Neural progenitor cell (in vitro differentiated cells): ENCODE measurements around the gene SRRM4. TPM values are rescaled to one million over a fixed set of nuclear protein-coding genes. Genes with fewer than 3 reads are reported as not detected.
A peak's percentile ranks its signal among the peaks of the same experiment; 100 is the strongest.
"Not testable (repeated sequence)": the region's sequence is repeated elsewhere in the genome, so short reads cannot be mapped to it uniquely, and the experiment has no call there.

ENCODE experiments used
- DNase-seq: peaks from one replicate; pipeline ENCODE4 v3.0.0-alpha.2; 2016; ENCODE audit warnings: low spot score
- H2AFZ ChIP-seq: fragments of 200-600 bp; sonication (generic); replicated peaks from 2 replicates; pipeline ENCODE4 v1.6.1; 2016; ENCODE audit warnings: antibody characterized with exemption
- H3F3A ChIP-seq: fragments of 200-600 bp; sonication (generic); 2 replicates; pipeline ENCODE4 v1.6.1; 2016; ENCODE audit warnings: antibody characterized with exemption, low read depth
- H3K27ac ChIP-seq: fragments of 200-600 bp; sonication (generic); 2 replicates; pipeline ENCODE4 v1.5.1; 2016; ENCODE audit warnings: mild to moderate bottlenecking
- H3K27me3 ChIP-seq: fragments of 200-600 bp; sonication (generic); 2 replicates; pipeline ENCODE4 v1.6.1; 2016; ENCODE audit warnings: mild to moderate bottlenecking, moderate library complexity
- H3K36me3 ChIP-seq: fragments of 200-600 bp; sonication (generic); 2 replicates; pipeline ENCODE4 v1.5.1; 2016
- H3K4me1 ChIP-seq: fragments of 200-600 bp; sonication (generic); 2 replicates; pipeline ENCODE4 v1.6.1; 2016; ENCODE audit warnings: mixed run types
- H3K4me2 ChIP-seq: fragments of 200-600 bp; sonication (generic); 2 replicates; pipeline ENCODE4 v1.6.1; 2016
- H3K4me3 ChIP-seq: fragments of 200-600 bp; sonication (generic); 2 replicates; pipeline ENCODE4 v1.5.1; 2016
- H3K79me2 ChIP-seq: fragments of 200-600 bp; sonication (generic); 2 replicates; pipeline ENCODE4 v1.6.1; 2016; ENCODE audit warnings: low read depth
- H3K9ac ChIP-seq: fragments of 200-600 bp; sonication (generic); 2 replicates; pipeline ENCODE4 v1.6.1; 2016
- H3K9me3 ChIP-seq: fragments of 200-600 bp; sonication (generic); 2 replicates; pipeline ENCODE4 v1.5.1; 2016; ENCODE audit warnings: low read depth
- H4K20me1 ChIP-seq: fragments of 200-600 bp; sonication (generic); 2 replicates; pipeline ENCODE4 v1.6.1; 2016; ENCODE audit warnings: low read depth
- H3K27ac Mint-ChIP-seq: 3 replicates; pipeline ENCODE4 v1.8.0; 2021; ENCODE audit warnings: mixed read lengths
- H3K27me3 Mint-ChIP-seq: 2 replicates; pipeline ENCODE4 v1.8.0; 2022; ENCODE audit warnings: low read depth, mild to moderate bottlenecking, inconsistent platforms, moderate library complexity, mixed read lengths; ENCODE audit not compliant: insufficient read depth
- H3K36me3 Mint-ChIP-seq: 3 replicates; pipeline ENCODE4 v1.8.0; 2021; ENCODE audit warnings: mixed read lengths
- H3K4me1 Mint-ChIP-seq: 3 replicates; pipeline ENCODE4 v1.8.0; 2021; ENCODE audit warnings: mixed read lengths
- H3K4me3 Mint-ChIP-seq: 3 replicates; pipeline ENCODE4 v1.8.0; 2021; ENCODE audit warnings: mild to moderate bottlenecking, moderate library complexity, mixed read lengths
- H3K9me3 Mint-ChIP-seq: 3 replicates; pipeline ENCODE4 v1.8.0; 2020; ENCODE audit warnings: mixed read lengths
- CTCF ChIP-seq: fragments of 200-600 bp; sonication (generic); IDR thresholded peaks from 2 replicates; pipeline ENCODE4 v1.5.1; 2017; ENCODE audit warnings: antibody characterized with exemption, mild to moderate bottlenecking
- EZH2 ChIP-seq: fragments of 200-600 bp; sonication (generic); IDR thresholded peaks from 2 replicates; pipeline ENCODE4 v1.6.1; 2017; ENCODE audit warnings: antibody characterized with exemption, mild to moderate bottlenecking, moderate library complexity
- EZH2phosphoT487 ChIP-seq: fragments of 200-600 bp; sonication (generic); IDR thresholded peaks from 2 replicates; pipeline ENCODE4 v1.6.1; 2017; ENCODE audit warnings: antibody characterized with exemption
- total RNA-seq: library from RNA; depleted of rRNA; stranded (reverse); fragments of >200 nt; gene quantifications from 2 replicates; pipeline ENCODE4 v1.2.3, GENCODE V29; 2015; ENCODE audit warnings: low replicate concordance

SRRM4 gene
- total RNA-seq, 1 donor from 2014 or later, result 0.07 TPM

GRCh38 chr12:119006746-119007145, 25.4 kb downstream of the SRRM4 start:
- peaks cover 2% of the 10 kb centered on the region for H3K9me3 Mint-ChIP-seq
- Histone ChIP-seq H3K4me1 (peaks cover 72% of the 10 kb centered on the region), H3K36me3 (no peaks in the 10 kb centered on the region), H2AFZ (no peak overlapping the region), H3K27ac (no peak overlapping the region), H3F3A (peaks cover 49% of the 10 kb centered on the region), H3K9ac (no peak overlapping the region), H3K4me3 (no peak overlapping the region), H3K4me2 (peak overlapping the region; percentile 63), H3K27me3 (no peaks in the 10 kb centered on the region), H4K20me1 (no peaks in the 10 kb centered on the region), H3K9me3 (no peaks in the 10 kb centered on the region), H3K79me2 (no peaks in the 10 kb centered on the region)
- TF ChIP-seq CTCF (no peak), EZH2phosphoT487 (no peak), EZH2 (no peak)
- H3K27me3 Mint-ChIP-seq, result peaks cover 15% of the 10 kb centered on the region
- peak overlapping the region; percentile 16 for H3K4me3 Mint-ChIP-seq
- peaks cover 54% of the 10 kb centered on the region for H3K4me1 Mint-ChIP-seq
- DNase-seq, result peak; percentile 67
- H3K36me3 Mint-ChIP-seq, result no peaks in the 10 kb centered on the region
- no peak overlapping the region for H3K27ac Mint-ChIP-seq

GRCh38 chr12:119008273-119008672, 26.9 kb downstream of the SRRM4 start:
- H3K9me3 Mint-ChIP-seq, H3K27me3 ChIP-seq, H3K9me3 ChIP-seq, H3K79me2 ChIP-seq, DNase-seq, H3K36me3 ChIP-seq, H3K27ac ChIP-seq, H4K20me1 ChIP-seq, H3K36me3 Mint-ChIP-seq, H2AFZ ChIP-seq, H3K9ac ChIP-seq: not testable (repeated sequence)
- Mint-ChIP-seq H3K4me1 (peaks cover 54% of the 10 kb centered on the region), H3K27ac (peak overlapping the region; percentile 30), H3K27me3 (peaks cover 15% of the 10 kb centered on the region), H3K4me3 (peak overlapping the region; percentile 83)
- Histone ChIP-seq H3K4me3 (peak overlapping the region; percentile 44), H3K4me1 (peaks cover 78% of the 10 kb centered on the region), H3F3A (peaks cover 49% of the 10 kb centered on the region), H3K4me2 (peak overlapping the region; percentile 80)

GRCh38 chr12:119008691-119009221, 27.4 kb downstream of the SRRM4 start:
- Mint-ChIP-seq H3K9me3 (peaks cover 2% of the 10 kb centered on the region), H3K27ac (peak overlapping the region; percentile 30), H3K4me1 (peaks cover 49% of the 10 kb centered on the region), H3K27me3 (peaks cover 15% of the 10 kb centered on the region), H3K4me3 (peak overlapping the region; percentile 83), H3K36me3 (no peaks in the 10 kb centered on the region)
- Histone ChIP-seq H3K9ac (no peak overlapping the region), H3K9me3 (no peaks in the 10 kb centered on the region), H4K20me1 (no peaks in the 10 kb centered on the region), H3K79me2 (no peaks in the 10 kb centered on the region), H3K4me2 (peak overlapping the region; percentile 80), H2AFZ (peak overlapping the region; percentile 60), H3K36me3 (no peaks in the 10 kb centered on the region), H3F3A (peaks cover 49% of the 10 kb centered on the region), H3K27ac (peak overlapping the region; percentile 86), H3K4me1 (peaks cover 75% of the 10 kb centered on the region), H3K27me3 (no peaks in the 10 kb centered on the region), H3K4me3 (peak overlapping the region; percentile 44)
- DNase-seq, result peak; percentile 95
- TF ChIP-seq EZH2 (no peak), EZH2phosphoT487 (peak; percentile 34), CTCF (no peak)

- H3K4me2 ChIP-seq, result no peak overlapping the region
- peaks cover 2% of the 10 kb centered on the region for H3K9me3 Mint-ChIP-seq
- peaks cover 8% of the 10 kb centered on the region for H3K27me3 Mint-ChIP-seq
- TF ChIP-seq CTCF, result no peak
- no peak for TF ChIP-seq EZH2phosphoT487
- no peak for TF ChIP-seq EZH2
- no peaks in the 10 kb centered on the region for H3K79me2 ChIP-seq
- no peak overlapping the region for H3K27ac ChIP-seq
- H3K36me3 ChIP-seq, result no peaks in the 10 kb centered on the region
- DNase-seq, result no peak
- no peaks in the 10 kb centered on the region for H3K27me3 ChIP-seq
- H3K4me3 Mint-ChIP-seq, result no peak overlapping the region
- peaks cover 38% of the 10 kb centered on the region for H3F3A ChIP-seq
- peaks cover 50% of the 10 kb centered on the region for H3K4me1 ChIP-seq
- H3K9me3 ChIP-seq, result no peaks in the 10 kb centered on the region
- peaks cover 28% of the 10 kb centered on the region for H3K4me1 Mint-ChIP-seq
- H3K9ac ChIP-seq, result no peak overlapping the region
- no peaks in the 10 kb centered on the region for H4K20me1 ChIP-seq
- H2AFZ ChIP-seq, result no peak overlapping the region
- H3K27ac Mint-ChIP-seq, result no peak overlapping the region
- H3K36me3 Mint-ChIP-seq, result no peaks in the 10 kb centered on the region
- H3K4me3 ChIP-seq, result no peak overlapping the region
Measured at GRCh38 chr12:119011231-119011630, 29.9 kb downstream of the SRRM4 start.
